ENCODE data around the gene RPL37A.

Gene RPL37A

GRCh38 chr2:216498379-216499352, at the start of gene RPL37A:
RPL37A (plus strand) TSS chr2:216498844; CDS start chr2:216498875, 31 bp downstream.
- ChIA-PET POLR2A (ENCODE audit: low non-redundant PET) (interaction anchor here (1.0 to 1.6 kb wide), 2 partner anchors 13 to 167 kb away, joined by 3 to 6 read pairs; no protein-coding TSS in a partner anchor), CTCF (no interaction called here)
- peak within 1 kb of the TSS; percentile 82 for H3K27ac ChIP-seq
- no peak for TF ChIP-seq CTCF (conservative IDR thresholded peaks at IDR 0.05; ENCODE audit: low read depth)
- peak; percentile 95 for DNase-seq (ENCODE audit: low spot score)

DNA sequence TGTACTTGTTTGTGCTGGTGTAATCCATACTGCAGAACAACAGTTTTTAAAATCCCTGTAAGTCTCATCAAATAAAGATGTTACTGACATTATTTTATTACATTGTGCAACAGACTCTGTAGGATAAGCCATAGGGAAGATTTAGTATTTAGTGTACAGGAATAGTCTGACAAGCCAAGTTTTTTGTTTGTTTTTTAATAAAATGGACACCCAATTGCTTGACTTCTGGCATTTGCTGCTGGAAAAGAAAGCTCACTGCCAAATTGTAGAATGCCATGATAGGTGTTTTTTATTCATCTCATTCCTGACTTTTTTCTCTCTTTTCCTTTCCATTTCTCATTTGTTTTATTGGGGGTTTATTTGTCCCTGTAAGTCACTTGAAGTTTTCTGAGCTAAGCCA, 48.3 kb upstream of the RPL37A start:
- no peak for TF ChIP-seq CTCF (conservative IDR thresholded peaks at IDR 0.05; ENCODE audit: low read depth)
- H3K27ac ChIP-seq = no peak overlapping the region
- ChIA-PET CTCF (no interaction called here), POLR2A (ENCODE audit: low non-redundant PET) (interaction anchor here (0.6 kb wide), 1 partner anchor 222 kb away, joined by 3 read pairs; no protein-coding TSS in a partner anchor)
- no peak for DNase-seq (ENCODE audit: low spot score)

GRCh38 chr2:216450784-216451183, 47.9 kb upstream of the RPL37A start:
- ChIA-PET POLR2A (ENCODE audit: low non-redundant PET) (interaction anchor here (0.6 kb wide), 1 partner anchor 222 kb away, joined by 3 read pairs; no protein-coding TSS in a partner anchor), CTCF (interaction anchor here (0.6 kb wide), 1 partner anchor 932 kb away, joined by 3 read pairs; no protein-coding TSS in a partner anchor)
- no peak for DNase-seq (ENCODE audit: low spot score)
- no peak for TF ChIP-seq CTCF (conservative IDR thresholded peaks at IDR 0.05; ENCODE audit: low read depth)
- H3K27ac ChIP-seq = no peak overlapping the region

DNA sequence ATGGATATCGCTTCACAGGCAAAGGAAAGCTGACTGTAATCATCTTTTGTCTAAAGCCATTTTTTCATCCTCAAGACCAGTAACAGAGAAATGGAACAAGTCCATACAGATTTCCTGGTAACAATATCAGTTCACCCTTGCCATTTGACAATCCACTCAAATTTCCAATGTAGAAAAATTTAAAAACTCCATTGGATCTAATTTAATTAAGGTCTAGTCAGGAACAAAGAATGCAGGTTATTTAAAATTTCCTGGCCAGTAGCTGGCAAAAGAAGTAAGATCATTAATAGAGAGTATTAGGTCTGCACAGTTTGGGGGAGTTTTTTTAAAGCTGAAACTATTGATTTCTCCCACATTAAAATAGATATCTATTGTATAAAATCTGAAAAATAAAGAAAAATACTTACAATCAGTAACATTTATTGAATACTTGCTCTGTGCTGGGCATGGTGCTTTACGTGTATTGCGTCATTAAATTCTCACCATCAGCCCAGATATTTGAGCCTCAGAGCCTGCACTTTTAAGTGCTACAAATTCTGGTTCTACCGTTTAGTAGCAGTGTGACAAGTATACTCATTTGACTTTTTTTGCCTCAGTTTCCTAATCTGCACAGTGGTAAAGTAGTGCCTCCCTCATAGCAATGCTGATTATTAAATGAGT, 44.6 kb upstream of the RPL37A start:
- H3K27ac ChIP-seq = no peak overlapping the region
- DNase-seq (ENCODE audit: low spot score) = no peak
- TF ChIP-seq CTCF (conservative IDR thresholded peaks at IDR 0.05; ENCODE audit: low read depth) = no peak
- POLR2A ChIA-PET (ENCODE audit: low non-redundant PET) = no interaction called here
- CTCF ChIA-PET = no interaction called here

DNA sequence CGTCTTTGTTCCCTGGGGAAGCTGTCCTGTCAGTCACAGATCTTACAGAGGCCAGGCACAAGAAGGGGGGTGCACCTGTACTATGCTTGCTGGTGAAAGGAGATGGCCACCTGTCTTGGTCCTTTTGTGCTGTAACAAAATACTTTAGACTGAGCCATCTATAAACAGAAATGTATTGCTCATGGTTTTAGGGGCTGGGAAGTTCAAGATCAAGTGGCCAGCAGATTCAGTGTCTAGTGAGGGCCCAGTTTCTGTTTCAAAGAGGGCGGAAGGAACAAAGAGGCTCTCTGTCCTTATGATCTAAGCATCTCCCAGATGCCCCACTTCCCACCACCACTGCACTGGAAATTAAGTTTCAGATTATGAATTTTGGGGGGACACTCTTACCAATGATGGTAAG, 35.5 kb upstream of the RPL37A start:
- ChIA-PET CTCF (no interaction called here), POLR2A (ENCODE audit: low non-redundant PET) (no interaction called here)
- H3K27ac ChIP-seq = no peak overlapping the region
- no peak for TF ChIP-seq CTCF (conservative IDR thresholded peaks at IDR 0.05; ENCODE audit: low read depth)
- DNase-seq (ENCODE audit: low spot score) = no peak

DNA sequence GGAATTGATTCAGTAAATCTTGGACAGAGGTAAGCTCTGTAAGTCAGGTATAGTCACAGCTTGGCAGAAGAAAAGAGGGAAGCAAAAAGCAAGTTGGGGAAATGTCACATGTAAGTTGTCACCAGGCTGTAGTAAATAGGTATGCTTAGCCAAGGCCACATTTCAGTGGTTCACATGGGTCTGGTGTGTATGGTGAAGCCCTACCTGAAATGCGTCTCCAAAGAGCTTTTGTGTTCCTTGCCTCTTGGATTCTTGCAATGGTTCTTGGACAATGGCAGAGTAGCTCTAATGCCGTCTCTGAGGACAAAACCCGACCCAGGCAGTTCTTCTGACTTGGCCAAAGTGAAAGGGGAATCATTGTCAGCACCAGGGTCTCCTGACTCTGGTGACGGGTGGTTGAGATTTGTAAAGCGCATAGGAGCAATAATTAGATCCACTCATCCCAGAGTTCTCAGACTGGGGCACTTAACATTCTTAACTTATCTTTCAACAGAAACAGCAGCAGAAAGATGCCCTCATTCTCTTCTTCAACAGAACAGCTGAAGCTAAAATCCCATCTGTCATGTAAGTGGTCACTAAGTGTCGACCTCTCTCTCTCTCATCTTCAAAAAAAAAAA, 34.4 kb upstream of the RPL37A start:
- no peak overlapping the region for H3K27ac ChIP-seq
- POLR2A ChIA-PET (ENCODE audit: low non-redundant PET) = no interaction called here
- DNase-seq (ENCODE audit: low spot score) = no peak
- CTCF ChIA-PET = interaction anchor here (0.5 kb wide), 1 partner anchor 415 kb away, joined by 4 read pairs; no protein-coding TSS in a partner anchor
- TF ChIP-seq CTCF (conservative IDR thresholded peaks at IDR 0.05; ENCODE audit: low read depth) = no peak

Measured in RWPE1 (cell line).